ENCODE data around the gene MRC2. TPM values are rescaled to one million over a fixed set of nuclear protein-coding genes. Genes with fewer than 3 reads are reported as not detected.
A peak's percentile ranks its signal among the peaks of the same experiment; 100 is the strongest.
"Not testable (repeated sequence)": the region's sequence is repeated elsewhere in the genome, so short reads cannot be mapped to it uniquely, and the experiment has no call there.

Gene MRC2
- 1.3 TPM for polyA plus RNA-seq (2012; ENCODE audit: missing spikeins)

- FAIRE-seq (peak; percentile 9), DNase-seq (ENCODE audit: insufficient read length) (peak; percentile 58)
- no peak for TF ChIP-seq POLR2AphosphoS5 (IDR thresholded peaks at IDR 0.05; ENCODE audit: low read depth, low read length)
- no peak for TF ChIP-seq TAF1 (IDR thresholded peaks at IDR 0.05; ENCODE audit: borderline replicate concordance, low read depth, low read length)
- no peak for TF ChIP-seq POLR2A (IDR thresholded peaks at IDR 0.05; ENCODE audit: low read depth, low read length)
These were observed at the start of gene MRC2 for GRCh38 chr17:62627219-62627903. Gene MRC2 (plus strand): TSS chr17:62627670. CDS start chr17:62627803, 133 bp downstream.

GRCh38 chr17:62578757-62579487 lies 48.5 kb upstream of the MRC2 start:
- no peak for DNase-seq (ENCODE audit: insufficient read length)
- FAIRE-seq = no peak
- TF ChIP-seq POLR2AphosphoS5 (IDR thresholded peaks at IDR 0.05; ENCODE audit: low read depth, low read length) (no peak), TAF1 (IDR thresholded peaks at IDR 0.05; ENCODE audit: borderline replicate concordance, low read depth, low read length) (no peak), POLR2A (IDR thresholded peaks at IDR 0.05; ENCODE audit: low read depth, low read length) (no peak)

GRCh38 chr17:62580947-62581346 lies 46.5 kb upstream of the MRC2 start:
- no peak for FAIRE-seq
- no peak for TF ChIP-seq POLR2A (IDR thresholded peaks at IDR 0.05; ENCODE audit: low read depth, low read length)
- TF ChIP-seq POLR2AphosphoS5 (IDR thresholded peaks at IDR 0.05; ENCODE audit: low read depth, low read length) = no peak
- no peak for TF ChIP-seq TAF1 (IDR thresholded peaks at IDR 0.05; ENCODE audit: borderline replicate concordance, low read depth, low read length)
- DNase-seq (ENCODE audit: insufficient read length) = no peak

GRCh38 chr17:62581764-62582163 lies 45.7 kb upstream of the MRC2 start:
- TF ChIP-seq POLR2A (IDR thresholded peaks at IDR 0.05; ENCODE audit: low read depth, low read length) (no peak), POLR2AphosphoS5 (IDR thresholded peaks at IDR 0.05; ENCODE audit: low read depth, low read length) (no peak), TAF1 (IDR thresholded peaks at IDR 0.05; ENCODE audit: borderline replicate concordance, low read depth, low read length) (no peak)
- DNase-seq (ENCODE audit: insufficient read length) (no peak), FAIRE-seq (no peak)

- TF ChIP-seq TAF1 (IDR thresholded peaks at IDR 0.05; ENCODE audit: borderline replicate concordance, low read depth, low read length) (no peak), POLR2A (IDR thresholded peaks at IDR 0.05; ENCODE audit: low read depth, low read length) (no peak), POLR2AphosphoS5 (IDR thresholded peaks at IDR 0.05; ENCODE audit: low read depth, low read length) (no peak)
- DNase-seq (ENCODE audit: insufficient read length) = no peak
- no peak for FAIRE-seq
These were observed 39.9 kb upstream of the MRC2 start for GRCh38 chr17:62587554-62587953.

- DNase-seq (ENCODE audit: insufficient read length) (no peak), FAIRE-seq (no peak)
These were observed 39.4 kb upstream of the MRC2 start for GRCh38 chr17:62588109-62588508.

GRCh38 chr17:62591333-62591732 lies 36.1 kb upstream of the MRC2 start:
- TF ChIP-seq POLR2A (IDR thresholded peaks at IDR 0.05; ENCODE audit: low read depth, low read length) (no peak), POLR2AphosphoS5 (IDR thresholded peaks at IDR 0.05; ENCODE audit: low read depth, low read length) (no peak), TAF1 (IDR thresholded peaks at IDR 0.05; ENCODE audit: borderline replicate concordance, low read depth, low read length) (no peak)
- no peak for FAIRE-seq
- DNase-seq (ENCODE audit: insufficient read length) = no peak

More at GRCh38 chr17:62588109-62588508, 39.4 kb upstream of the MRC2 start:
- TF ChIP-seq TAF1 (IDR thresholded peaks at IDR 0.05; ENCODE audit: borderline replicate concordance, low read depth, low read length) = no peak
- no peak for TF ChIP-seq POLR2AphosphoS5 (IDR thresholded peaks at IDR 0.05; ENCODE audit: low read depth, low read length)
- TF ChIP-seq POLR2A (IDR thresholded peaks at IDR 0.05; ENCODE audit: low read depth, low read length) = no peak

- not testable (repeated sequence) for DNase-seq (ENCODE audit: insufficient read length); FAIRE-seq
These were observed 35.6 kb upstream of the MRC2 start for GRCh38 chr17:62591822-62592221.

- FAIRE-seq = no peak
- no peak for TF ChIP-seq POLR2A (IDR thresholded peaks at IDR 0.05; ENCODE audit: low read depth, low read length)
- no peak for TF ChIP-seq TAF1 (IDR thresholded peaks at IDR 0.05; ENCODE audit: borderline replicate concordance, low read depth, low read length)
- no peak for TF ChIP-seq POLR2AphosphoS5 (IDR thresholded peaks at IDR 0.05; ENCODE audit: low read depth, low read length)
- DNase-seq (ENCODE audit: insufficient read length) = no peak
These were observed 35.0 kb upstream of the MRC2 start for GRCh38 chr17:62592341-62593099.

GRCh38 chr17:62595484-62595883 lies 32.0 kb upstream of the MRC2 start:
- no peak for TF ChIP-seq POLR2AphosphoS5 (IDR thresholded peaks at IDR 0.05; ENCODE audit: low read depth, low read length)
- FAIRE-seq (no peak), DNase-seq (ENCODE audit: insufficient read length) (no peak)

GRCh38 chr17:62596662-62597061 lies 30.8 kb upstream of the MRC2 start:
- TF ChIP-seq POLR2AphosphoS5 (IDR thresholded peaks at IDR 0.05; ENCODE audit: low read depth, low read length) (no peak), TAF1 (IDR thresholded peaks at IDR 0.05; ENCODE audit: borderline replicate concordance, low read depth, low read length) (no peak), POLR2A (IDR thresholded peaks at IDR 0.05; ENCODE audit: low read depth, low read length) (no peak)
- DNase-seq (ENCODE audit: insufficient read length) (no peak), FAIRE-seq (no peak)
